Endothelial cell of umbilical vein (primary cell): Measurements from ENCODE around the gene CSF2. TPM values are rescaled to one million over a fixed set of nuclear protein-coding genes. Genes with fewer than 3 reads are reported as not detected.

ENCODE experiments used
- BruUV-seq: library from RNA; stranded (reverse); fragments of 400-500 nt; replicated peaks from 2 replicates; lab custom pipeline; 2021; lab: Mats Ljungman, UMichigan
- CTCF ChIA-PET: fragments of 300-600, 350-600 bp; sonication (Branson Sonifier 250); formaldehyde crosslinking; loops from one replicate; lab custom pipeline; 2021; ENCODE audit warnings: antibody characterized with exemption, inconsistent platforms; lab: Charles Lee
- POLR2A ChIA-PET: fragments of 300-600, 350-600 bp; sonication (Branson Sonifier 250); formaldehyde crosslinking; loops from one replicate; lab custom pipeline; 2021; ENCODE audit warnings: antibody characterized with exemption, inconsistent platforms; lab: Charles Lee
- DNase-seq: peaks from one replicate; pipeline ENCODE4 v3.0.0-alpha.2; 2011; ENCODE audit warnings: low read depth, low spot score
- FAIRE-seq: peaks from 2 replicates; lab custom pipeline; 2011; peaks lifted over from hg19 to GRCh38; lab: Jason Lieb, UNC
- H2AFZ ChIP-seq: 2 replicates; pipeline ENCODE4 v1.6.0; 2012; ENCODE audit warnings: low read depth, low read length, control low read depth, inconsistent platforms
- H3K27ac ChIP-seq: 2 replicates; pipeline ENCODE4 v1.5.1; 2011; ENCODE audit warnings: low read depth, mild to moderate bottlenecking, control low read depth, low read length, moderate library complexity; ENCODE audit not compliant: insufficient read depth
- H3K27me3 ChIP-seq, 2 experiments: 2 replicates each; pipeline versions ENCODE4 v1.6.0 to v1.6.1; 2011; ENCODE audit warnings: low read length in 2 of 2, mixed read lengths in 1 of 2; ENCODE audit not compliant: control insufficient read depth in 2 of 2, insufficient read depth in 2 of 2
- H3K36me3 ChIP-seq, 2 experiments: 2 replicates in 1 of 2; 3 replicates in 1 of 2; pipeline ENCODE4 v1.5.1; 2011; ENCODE audit warnings: low read length in 2 of 2, mild to moderate bottlenecking in 1 of 2, moderate library complexity in 1 of 2; ENCODE audit not compliant: control insufficient read depth in 2 of 2, insufficient read depth in 2 of 2; ENCODE audit errors: extremely low read depth in 1 of 2
- H3K4me1 ChIP-seq: 3 replicates; pipeline ENCODE4 v1.5.1; 2011; ENCODE audit warnings: mild to moderate bottlenecking, low read length; ENCODE audit not compliant: control insufficient read depth, insufficient read depth; ENCODE audit errors: extremely low read depth
- H3K4me2 ChIP-seq: 2 replicates; pipeline ENCODE4 v1.6.1; 2011; ENCODE audit warnings: low read length, control low read depth, mixed read lengths; ENCODE audit not compliant: insufficient read depth
- H3K4me3 ChIP-seq, 3 experiments: fragments of 200-600 bp in 1 of 3; sonication (generic), shearing (Covaris generic) in 1 of 3; replicated peaks in 1 of 3; 2 replicates each; pipeline ENCODE4 v1.5.1; 2011 to 2016; ENCODE audit warnings: control low read depth in 3 of 3, low read length in 3 of 3, mild to moderate bottlenecking in 2 of 3, inconsistent platforms in 1 of 3, low read depth in 1 of 3, moderate library complexity in 1 of 3; ENCODE audit not compliant: insufficient read depth in 1 of 3
- H3K79me2 ChIP-seq: 2 replicates; pipeline ENCODE4 v1.6.0; 2012; ENCODE audit warnings: low read length, inconsistent platforms; ENCODE audit not compliant: control insufficient read depth, insufficient read depth
- H3K9ac ChIP-seq: replicated peaks from 2 replicates; pipeline ENCODE3; 2011; ENCODE audit warnings: low read length, control low read depth; ENCODE audit not compliant: insufficient read depth; ENCODE audit errors: extremely low read depth
- H3K9me1 ChIP-seq: replicated peaks from 3 replicates; pipeline ENCODE4 v1.6.0; 2011; ENCODE audit warnings: mild to moderate bottlenecking, low read length; ENCODE audit not compliant: control insufficient read depth, insufficient read depth; ENCODE audit errors: extremely low read depth
- H3K9me3 ChIP-seq: replicated peaks from 2 replicates; pipeline ENCODE4 v1.5.1; 2012; ENCODE audit warnings: low read length, inconsistent platforms; ENCODE audit not compliant: control insufficient read depth, insufficient read depth
- H4K20me1 ChIP-seq: replicated peaks from 2 replicates; pipeline ENCODE3; 2011; ENCODE audit warnings: mild to moderate bottlenecking, low read length; ENCODE audit not compliant: control insufficient read depth, insufficient read depth; ENCODE audit errors: extremely low read depth
- CTCF ChIP-seq, 2 donors: IDR thresholded peaks; 1 replicate in 1 of 2; 2 replicates in 1 of 2; pipeline ENCODE4 v1.5.1; 2011; ENCODE audit warnings: low read length in 2 of 2, mild to moderate bottlenecking in 2 of 2, moderate library complexity in 2 of 2, control low read depth in 1 of 2, inconsistent platforms in 1 of 2, low read depth in 1 of 2; ENCODE audit not compliant: insufficient read depth in 1 of 2; ENCODE audit errors: extremely low read depth in 1 of 2
- EZH2 ChIP-seq: IDR thresholded peaks from 2 replicates; pipeline ENCODE4 v1.6.1; 2012; ENCODE audit warnings: borderline replicate concordance, low read depth, mild to moderate bottlenecking, moderate library complexity, low read length, inconsistent platforms; ENCODE audit not compliant: severe bottlenecking
- FOS ChIP-seq: IDR thresholded peaks from 2 replicates; pipeline ENCODE4 v1.6.1; 2011; ENCODE audit warnings: mild to moderate bottlenecking, low read length, moderate library complexity, borderline replicate concordance; ENCODE audit not compliant: insufficient read depth
- GATA2 ChIP-seq: IDR thresholded peaks from 2 replicates; pipeline ENCODE4 v1.7.0; 2011; ENCODE audit warnings: low read depth, mild to moderate bottlenecking, moderate library complexity, mixed read lengths, low read length; ENCODE audit not compliant: insufficient read length, insufficient read depth
- JUN ChIP-seq: IDR thresholded peaks from 2 replicates; pipeline ENCODE4 v1.6.1; 2011; ENCODE audit warnings: borderline replicate concordance, low read depth; ENCODE audit not compliant: insufficient read length, insufficient read depth
- MAX ChIP-seq: IDR thresholded peaks from 2 replicates; pipeline ENCODE4 v1.6.1; 2011; ENCODE audit not compliant: insufficient read depth, insufficient read length
- MYC ChIP-seq: IDR thresholded peaks from one replicate; pipeline ENCODE4 v1.6.1; 2011; ENCODE audit warnings: mild to moderate bottlenecking, low read depth, low read length
- POLR2A ChIP-seq: IDR thresholded peaks from 2 replicates; pipeline ENCODE4 v1.6.1; 2012; ENCODE audit warnings: low read depth, mild to moderate bottlenecking, control low read depth, low read length
- POLR2AphosphoS5 ChIP-seq: IDR thresholded peaks from 2 replicates; pipeline ENCODE4 v1.6.1; 2012; ENCODE audit warnings: low read depth, mild to moderate bottlenecking, control low read depth, low read length, moderate library complexity; ENCODE audit not compliant: insufficient read depth
- dilution Hi-C: fragments of 300-500 bp; cut with MboI; formaldehyde crosslinking; loops from one replicate; pipeline ENCODE4 v1.15.0; 2019; ENCODE audit warnings: low sequenced_read_pairs; ENCODE audit not compliant: extremely low pct_ligation_motif_present
- intact Hi-C: fragments of 100-400 bp; cut with micrococcal nuclease; formaldehyde crosslinking; loops from one replicate; pipeline ENCODE4 v1.10.0; 2022
- polyA plus RNA-seq, 4 experiments: library from polyadenylated mRNA; depleted of rRNA in 3 of 4; stranded (reverse) in 3 of 4; unstranded in 1 of 4; fragments of >200 nt; gene quantifications; 2 replicates each; pipeline versions ENCODE4 v1.2.1 to v1.2.3, GENCODE V29; 2011 to 2012; ENCODE audit warnings: missing spikeins in 1 of 4
- total RNA-seq: library from RNA; stranded (reverse); gene quantifications from 2 replicates; pipeline ENCODE4 v1.2.3, GENCODE V29; 2021

The CSF2 gene
- total and polyA plus RNA-seq, 2 donors (not counting 3 experiments of a cell fraction or from before 2014, with no cell fraction given), result not detected

GRCh38 chr5:132099905-132100304, 26.3 kb downstream of the CSF2 start:
- Histone ChIP-seq H2AFZ (no peak overlapping the region), H4K20me1 (no peaks in the 10 kb centered on the region), H3K79me2 (no peaks in the 10 kb centered on the region), H3K4me2 (no peak overlapping the region), H3K9me1 (no peaks in the 10 kb centered on the region), H3K27ac (no peak overlapping the region), H3K9ac (no peak overlapping the region), H3K36me3 (no peaks in the 10 kb centered on the region), H3K27me3 (no peaks in the 10 kb centered on the region), H3K4me1 (peaks cover 24% of the 10 kb centered on the region), H3K9me3 (no peaks in the 10 kb centered on the region), H3K4me3 (no peak overlapping the region)
- POLR2A ChIA-PET, result no interaction called here
- dilution Hi-C loops (no loop called here), intact Hi-C loops (no loop called here)
- no TSS peak for BruUV-seq
- CTCF ChIA-PET, result no interaction called here
- TF ChIP-seq JUN (no peak), FOS (no peak), GATA2 (no peak), EZH2 (no peak), MAX (no peak), POLR2A (no peak), POLR2AphosphoS5 (no peak), CTCF (IDR thresholded peaks at IDR 0.05; ENCODE audit: extremely low read depth in 1 of 2, insufficient read depth in 1 of 2, low read depth in 1 of 2, low read length in 2 of 2) (no peak), MYC (no peak)
- DNase-seq, result no peak
- FAIRE-seq, result no peak
